AG04450 (cell line): ENCODE data around the gene KCNQ4. TPM values are rescaled to one million over a fixed set of nuclear protein-coding genes. Genes with fewer than 3 reads are reported as not detected.

Experiments
- CTCF ChIA-PET: fragments of 300-600, 350-600 bp; formaldehyde crosslinking; extraction: SDS; loops from one replicate; lab custom pipeline; 2022; ENCODE audit warnings: antibody characterized with exemption, inconsistent platforms; lab: Charles Lee
- POLR2A ChIA-PET: fragments of 350-600 bp; formaldehyde crosslinking; extraction: SDS; loops from one replicate; lab custom pipeline; 2021; ENCODE audit warnings: antibody characterized with exemption, inconsistent platforms; lab: Yijun Ruan, JAX
- DNase-seq: peaks from one replicate; pipeline ENCODE4 v3.0.0-alpha.2; 2011; ENCODE audit warnings: low read depth, low spot score
- H3K27ac ChIP-seq: one replicate; pipeline ENCODE4 v1.5.1; 2012; ENCODE audit warnings: low read depth, low read length, control low read depth
- H3K27me3 ChIP-seq: one replicate; pipeline ENCODE4 v1.6.0; 2012; ENCODE audit warnings: low read length; ENCODE audit not compliant: control insufficient read depth, insufficient read depth
- H3K4me3 ChIP-seq: 2 replicates; pipeline ENCODE4 v1.5.1; 2011; ENCODE audit warnings: mild to moderate bottlenecking, low read depth, low read length, control low read depth
- H3K9me3 ChIP-seq: 2 replicates; pipeline ENCODE4 v1.5.1; 2012; ENCODE audit warnings: low read length; ENCODE audit not compliant: control insufficient read depth, insufficient read depth
- CTCF ChIP-seq: IDR thresholded peaks from 2 replicates; pipeline ENCODE4 v1.5.1; 2011; ENCODE audit warnings: low read depth, low read length, control low read depth, inconsistent platforms
- polyA plus RNA-seq: library from polyadenylated mRNA; depleted of rRNA; stranded (reverse); fragments of >200 nt; gene quantifications from 2 replicates; pipeline ENCODE4 v1.2.3, GENCODE V29; 2011

The KCNQ4 gene
- polyA plus RNA-seq, 1 experiment = not detected

GRCh38 chr1:40870135-40870728, 86.6 kb downstream of the KCNQ4 start:
- H3K27ac ChIP-seq = no peak overlapping the region
- TF ChIP-seq CTCF = no peak
- H3K9me3 ChIP-seq = no peaks in the 10 kb centered on the region; the same call in 1 of the 2 replicates
- ChIA-PET CTCF (interaction anchor here (1.2 kb wide), 1 partner anchor 83 kb away, joined by 3 read pairs; no protein-coding TSS in a partner anchor), POLR2A (no interaction called here)
- H3K27me3 ChIP-seq = no peaks in the 10 kb centered on the region
- no peak overlapping the region for H3K4me3 ChIP-seq
- DNase-seq = no peak

- TF ChIP-seq CTCF = no peak
- no peaks in the 10 kb centered on the region for H3K27me3 ChIP-seq
- H3K27ac ChIP-seq = no peak overlapping the region
- no peak overlapping the region for H3K4me3 ChIP-seq
- ChIA-PET POLR2A (interaction anchor here (1.4 kb wide), 1 partner anchor 10 kb away, joined by 6 read pairs; the partner anchor contains the start of gene CITED4), CTCF (interaction anchor here (0.7 to 1.2 kb wide), 4 partner anchors 10 to 79 kb away, joined by 3 to 4 read pairs (median 4); partner anchors contain the start of gene CITED4)
- peaks cover 7% of the 10 kb centered on the region; the same call in 1 of the 2 replicates for H3K9me3 ChIP-seq
- no peak for DNase-seq
Observed at GRCh38 chr1:40872276-40872675, 88.7 kb downstream of the KCNQ4 start.

- POLR2A ChIA-PET = interaction anchor here (0.7 kb wide), 1 partner anchor 560 kb away, joined by 6 read pairs; no protein-coding TSS in a partner anchor
- Histone ChIP-seq H3K27me3 (no peaks in the 10 kb centered on the region), H3K9me3 (peaks cover 7% of the 10 kb centered on the region; the same call in 1 of the 2 replicates), H3K27ac (peak overlapping the region; percentile 23), H3K4me3 (no peak overlapping the region)
- no peak for DNase-seq
- no peak for TF ChIP-seq CTCF
- CTCF ChIA-PET = interaction anchor here (2.0 kb wide), 1 partner anchor 75 kb away, joined by 8 read pairs; no protein-coding TSS in a partner anchor
Observed at GRCh38 chr1:40873863-40874472, 90.4 kb downstream of the KCNQ4 start.

- H3K9me3 ChIP-seq = peaks cover 7% of the 10 kb centered on the region; the same call in 1 of the 2 replicates
- H3K27ac ChIP-seq = no peak overlapping the region
- CTCF ChIA-PET = interaction anchor here (1.0 to 3.3 kb wide), 6 partner anchors 15 to 207 kb away, joined by 3 to 19 read pairs (median 4); no protein-coding TSS in a partner anchor
- H3K4me3 ChIP-seq = no peak overlapping the region
- no peak for DNase-seq
- TF ChIP-seq CTCF = no peak
- POLR2A ChIA-PET = no interaction called here
- H3K27me3 ChIP-seq = no peaks in the 10 kb centered on the region
Observed at GRCh38 chr1:40876436-40876761, 92.8 kb downstream of the KCNQ4 start.

- H3K9me3 ChIP-seq = peaks cover 7% of the 10 kb centered on the region; the same call in 1 of the 2 replicates
- H3K27ac ChIP-seq = peak overlapping the region; percentile 65
- no peak overlapping the region for H3K4me3 ChIP-seq
- TF ChIP-seq CTCF = no peak
- CTCF ChIA-PET = interaction anchor here (0.6 to 3.3 kb wide), 5 partner anchors 60 to 208 kb away, joined by 3 to 19 read pairs (median 4); no protein-coding TSS in a partner anchor
- no peaks in the 10 kb centered on the region for H3K27me3 ChIP-seq
- no peak for DNase-seq
- POLR2A ChIA-PET = no interaction called here
Observed at GRCh38 chr1:40876891-40877290, 93.3 kb downstream of the KCNQ4 start.
